ENCODE results near the gene ABHD2.
"Not testable (repeated sequence)": the region's sequence is repeated elsewhere in the genome, so short reads cannot be mapped to it uniquely, and the experiment has no call there.

The ABHD2 gene

DNA sequence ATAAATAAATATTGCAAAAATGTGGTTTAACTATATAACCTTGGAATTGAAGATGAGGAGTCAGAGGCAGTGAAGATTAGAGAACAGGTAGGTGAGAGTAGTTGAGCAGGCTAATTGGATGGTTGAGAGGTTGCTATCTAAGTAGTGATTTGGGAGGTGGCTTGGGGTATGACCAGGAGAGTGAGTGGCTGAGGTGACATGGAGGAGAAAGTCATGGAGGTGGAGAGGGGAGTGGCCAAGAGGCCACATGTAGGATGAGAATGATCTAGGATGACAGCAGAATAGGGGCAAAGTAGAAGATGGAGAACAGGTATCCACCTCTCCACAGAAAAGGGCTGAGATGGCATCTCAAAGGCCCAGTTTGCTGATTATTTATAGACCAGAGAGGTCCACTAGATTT lies 143.6 kb downstream of the ABHD2 start:
- TF ChIP-seq, protein P1, sequence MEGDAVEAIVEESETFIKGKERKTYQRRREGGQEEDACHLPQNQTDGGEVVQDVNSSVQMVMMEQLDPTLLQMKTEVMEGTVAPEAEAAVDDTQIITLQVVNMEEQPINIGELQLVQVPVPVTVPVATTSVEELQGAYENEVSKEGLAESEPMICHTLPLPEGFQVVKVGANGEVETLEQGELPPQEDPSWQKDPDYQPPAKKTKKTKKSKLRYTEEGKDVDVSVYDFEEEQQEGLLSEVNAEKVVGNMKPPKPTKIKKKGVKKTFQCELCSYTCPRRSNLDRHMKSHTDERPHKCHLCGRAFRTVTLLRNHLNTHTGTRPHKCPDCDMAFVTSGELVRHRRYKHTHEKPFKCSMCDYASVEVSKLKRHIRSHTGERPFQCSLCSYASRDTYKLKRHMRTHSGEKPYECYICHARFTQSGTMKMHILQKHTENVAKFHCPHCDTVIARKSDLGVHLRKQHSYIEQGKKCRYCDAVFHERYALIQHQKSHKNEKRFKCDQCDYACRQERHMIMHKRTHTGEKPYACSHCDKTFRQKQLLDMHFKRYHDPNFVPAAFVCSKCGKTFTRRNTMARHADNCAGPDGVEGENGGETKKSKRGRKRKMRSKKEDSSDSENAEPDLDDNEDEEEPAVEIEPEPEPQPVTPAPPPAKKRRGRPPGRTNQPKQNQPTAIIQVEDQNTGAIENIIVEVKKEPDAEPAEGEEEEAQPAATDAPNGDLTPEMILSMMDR (IDR thresholded peaks at IDR 0.05) = no peak
- TF ChIP-seq ZFX (IDR thresholded peaks at IDR 0.05; ENCODE audit: borderline replicate concordance) = no peak
- no peak overlapping the region for H3K27ac ChIP-seq

GRCh38 chr15:89239883-89240810 lies 151.9 kb downstream of the ABHD2 start:
- not testable (repeated sequence) for H3K27ac ChIP-seq

DNA sequence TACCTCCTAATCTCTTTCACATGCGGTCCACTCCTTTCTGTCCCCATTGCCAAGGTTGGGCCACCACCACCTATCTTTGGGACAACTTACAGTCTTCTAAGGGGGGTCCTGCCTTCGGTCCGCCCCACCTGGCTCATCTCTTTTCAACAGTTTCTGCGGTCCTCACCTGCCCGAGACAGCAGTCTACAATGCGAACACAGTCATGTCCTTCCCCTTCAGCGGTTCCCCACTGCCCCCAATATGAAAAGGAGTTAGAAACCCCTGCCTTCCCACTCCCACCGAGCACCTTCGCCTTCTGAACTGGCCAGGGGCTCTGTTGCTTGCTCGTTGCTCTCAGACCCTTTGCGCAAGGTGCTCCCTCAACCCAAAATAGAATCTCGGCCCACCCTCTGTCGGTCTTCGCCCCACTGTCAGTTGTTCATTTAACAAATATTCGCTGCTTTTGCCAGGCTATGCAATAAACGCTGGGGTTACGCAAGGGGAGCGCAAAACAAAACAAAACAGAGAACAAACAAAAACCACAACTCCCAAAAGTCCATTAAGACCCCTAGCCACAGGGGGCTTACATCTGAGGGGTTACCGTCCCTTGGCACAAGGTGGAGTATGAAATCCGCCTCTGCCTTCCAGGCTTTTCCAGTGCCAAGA lies 154.9 kb downstream of the ABHD2 start:
- H3K27ac ChIP-seq = peak overlapping the region; percentile 77
- TF ChIP-seq, protein P1 (IDR thresholded peaks at IDR 0.05) = no peak
- no peak for TF ChIP-seq ZFX (IDR thresholded peaks at IDR 0.05; ENCODE audit: borderline replicate concordance)

GRCh38 chr15:89243691-89244573 lies 155.7 kb downstream of the ABHD2 start, which contains the start of gene FANCI:
TSS of gene FANCI (plus strand) at chr15:89243979. CDS start at chr15:89247648, 3,669 bp downstream.
- H3K27ac ChIP-seq = peak within 1 kb of the TSS; percentile 77
- TF ChIP-seq, protein P1 (IDR thresholded peaks at IDR 0.05) = peak; percentile 75
- no peak for TF ChIP-seq ZFX (IDR thresholded peaks at IDR 0.05; ENCODE audit: borderline replicate concordance)

- peak overlapping the region; percentile 77 for H3K27ac ChIP-seq
- TF ChIP-seq, protein P1 (IDR thresholded peaks at IDR 0.05) = no peak
- TF ChIP-seq ZFX (IDR thresholded peaks at IDR 0.05; ENCODE audit: borderline replicate concordance) = no peak
Measured at GRCh38 chr15:89244574-89244903, 156.3 kb downstream of the ABHD2 start.

GRCh38 chr15:89247446-89247845 lies 159.2 kb downstream of the ABHD2 start:
- no peak overlapping the region for H3K27ac ChIP-seq
- TF ChIP-seq, protein P1 (IDR thresholded peaks at IDR 0.05) = no peak
- TF ChIP-seq ZFX (IDR thresholded peaks at IDR 0.05; ENCODE audit: borderline replicate concordance) = no peak

- H3K27ac ChIP-seq = no peak overlapping the region
- no peak for TF ChIP-seq ZFX (IDR thresholded peaks at IDR 0.05; ENCODE audit: borderline replicate concordance)
- TF ChIP-seq, protein P1 (IDR thresholded peaks at IDR 0.05) = no peak
Measured at GRCh38 chr15:89248584-89248983, 160.3 kb downstream of the ABHD2 start.

- not testable (repeated sequence) for H3K27ac ChIP-seq
Measured at GRCh38 chr15:89250142-89250541, 161.9 kb downstream of the ABHD2 start.

Data from 22Rv1 (cell line).